Measurements from ENCODE around the gene MAL.

MAL gene

GRCh38 chr2:94982675-94983074, 42.8 kb upstream of the MAL start:
- TF ChIP-seq, protein P1, sequence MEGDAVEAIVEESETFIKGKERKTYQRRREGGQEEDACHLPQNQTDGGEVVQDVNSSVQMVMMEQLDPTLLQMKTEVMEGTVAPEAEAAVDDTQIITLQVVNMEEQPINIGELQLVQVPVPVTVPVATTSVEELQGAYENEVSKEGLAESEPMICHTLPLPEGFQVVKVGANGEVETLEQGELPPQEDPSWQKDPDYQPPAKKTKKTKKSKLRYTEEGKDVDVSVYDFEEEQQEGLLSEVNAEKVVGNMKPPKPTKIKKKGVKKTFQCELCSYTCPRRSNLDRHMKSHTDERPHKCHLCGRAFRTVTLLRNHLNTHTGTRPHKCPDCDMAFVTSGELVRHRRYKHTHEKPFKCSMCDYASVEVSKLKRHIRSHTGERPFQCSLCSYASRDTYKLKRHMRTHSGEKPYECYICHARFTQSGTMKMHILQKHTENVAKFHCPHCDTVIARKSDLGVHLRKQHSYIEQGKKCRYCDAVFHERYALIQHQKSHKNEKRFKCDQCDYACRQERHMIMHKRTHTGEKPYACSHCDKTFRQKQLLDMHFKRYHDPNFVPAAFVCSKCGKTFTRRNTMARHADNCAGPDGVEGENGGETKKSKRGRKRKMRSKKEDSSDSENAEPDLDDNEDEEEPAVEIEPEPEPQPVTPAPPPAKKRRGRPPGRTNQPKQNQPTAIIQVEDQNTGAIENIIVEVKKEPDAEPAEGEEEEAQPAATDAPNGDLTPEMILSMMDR (IDR thresholded peaks at IDR 0.05; ENCODE audit: low read depth, low read length) = no peak
- in situ Hi-C loops (cut with HindIII; ENCODE audit: low sequenced_read_pairs) = no loop called here
- DNase-seq (ENCODE audit: low read depth, low spot score) = peak; percentile 9
- no peak overlapping the region for H3K4me3 ChIP-seq (ENCODE audit: low read depth, low read length)

DNA sequence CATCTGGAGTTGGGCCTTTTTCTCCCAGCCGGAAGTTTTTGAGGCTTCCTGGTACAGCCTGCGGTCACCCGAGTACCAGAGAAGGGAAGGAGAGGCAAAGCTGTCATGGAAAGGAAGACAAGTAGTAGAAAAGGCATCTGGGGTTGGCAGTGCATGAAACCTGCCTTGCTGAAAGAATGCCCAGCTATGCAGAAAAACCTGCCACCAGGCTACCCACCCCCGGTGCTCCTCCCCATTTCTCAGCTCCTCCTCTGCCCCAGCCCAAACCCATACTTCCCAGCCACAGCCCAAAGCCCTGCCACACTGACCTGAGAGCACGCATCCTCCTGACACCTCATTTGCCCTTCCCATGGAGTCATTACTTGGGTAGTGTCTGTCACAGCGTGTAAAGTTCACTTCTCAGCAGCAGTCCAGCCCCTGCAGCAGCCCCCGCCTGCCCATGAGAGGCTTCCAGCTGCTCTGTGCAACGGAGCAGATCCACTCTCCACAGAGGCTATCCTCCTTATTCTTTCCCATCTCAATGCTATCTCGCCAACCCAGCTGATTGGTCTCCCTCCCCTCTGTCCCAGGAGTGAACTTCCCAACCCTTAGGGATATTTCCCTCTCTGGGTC, 40.4 kb upstream of the MAL start:
- TF ChIP-seq, protein P1 (IDR thresholded peaks at IDR 0.05; ENCODE audit: low read depth, low read length) = no peak
- DNase-seq (ENCODE audit: low read depth, low spot score) = no peak
- in situ Hi-C loops (cut with HindIII; ENCODE audit: low sequenced_read_pairs) = no loop called here
- no peak overlapping the region for H3K4me3 ChIP-seq (ENCODE audit: low read depth, low read length)

GRCh38 chr2:94985636-94986035, 39.9 kb upstream of the MAL start:
- TF ChIP-seq, protein P1 (IDR thresholded peaks at IDR 0.05; ENCODE audit: low read depth, low read length) = no peak
- DNase-seq (ENCODE audit: low read depth, low spot score) = no peak
- H3K4me3 ChIP-seq (ENCODE audit: low read depth, low read length) = no peak overlapping the region
- in situ Hi-C loops (cut with HindIII; ENCODE audit: low sequenced_read_pairs) = no loop called here

GRCh38 chr2:94986392-94986963, 39.0 kb upstream of the MAL start:
- peak; percentile 64 for DNase-seq (ENCODE audit: low read depth, low spot score)
- TF ChIP-seq, protein P1 (IDR thresholded peaks at IDR 0.05; ENCODE audit: low read depth, low read length) = peak; percentile 80
- in situ Hi-C loops (cut with HindIII; ENCODE audit: low sequenced_read_pairs) = no loop called here
- H3K4me3 ChIP-seq (ENCODE audit: low read depth, low read length) = no peak overlapping the region

- H3K4me3 ChIP-seq (ENCODE audit: low read depth, low read length) = no peak overlapping the region
- in situ Hi-C loops (cut with HindIII; ENCODE audit: low sequenced_read_pairs) = no loop called here
- DNase-seq (ENCODE audit: low read depth, low spot score) = no peak
- TF ChIP-seq, protein P1 (IDR thresholded peaks at IDR 0.05; ENCODE audit: low read depth, low read length) = no peak
These were observed 38.2 kb upstream of the MAL start for GRCh38 chr2:94987074-94988020.

DNA sequence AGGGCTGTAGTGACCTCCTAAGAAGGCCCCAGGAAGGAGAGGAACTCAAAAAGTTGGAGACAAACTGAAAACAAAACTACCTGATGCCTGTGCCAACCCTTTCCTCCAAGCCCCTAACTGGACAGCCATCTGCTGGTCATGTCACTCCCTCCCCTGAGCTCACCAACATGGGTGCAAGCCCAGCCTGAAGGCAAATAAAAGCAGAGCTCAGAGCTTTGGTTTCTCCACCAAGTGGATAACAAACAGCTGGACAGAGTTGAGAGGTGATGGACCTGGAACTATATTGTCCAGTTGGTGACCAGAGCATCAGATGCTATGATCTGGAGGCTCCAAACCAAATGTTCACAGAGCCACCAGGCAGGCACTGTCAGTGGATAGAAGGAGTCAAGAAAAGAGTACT, 34.6 kb upstream of the MAL start:
- TF ChIP-seq, protein P1 (IDR thresholded peaks at IDR 0.05; ENCODE audit: low read depth, low read length) = no peak
- in situ Hi-C loops (cut with HindIII; ENCODE audit: low sequenced_read_pairs) = no loop called here
- H3K4me3 ChIP-seq (ENCODE audit: low read depth, low read length) = no peak overlapping the region
- no peak for DNase-seq (ENCODE audit: low read depth, low spot score)
